GM19238 (cell line): ENCODE measurements around the gene TRPV6.

Experiments
- DNase-seq: peaks from one replicate; pipeline ENCODE4 v3.0.0; 2011; ENCODE audit warnings: low spot score; ENCODE audit not compliant: insufficient read length

Gene TRPV6

GRCh38 chr7:142908921-142909890 is 23.7 kb upstream of the TRPV6 start:
- DNase-seq: no peak

GRCh38 chr7:142908290-142908689 is 22.7 kb upstream of the TRPV6 start:
- no peak for DNase-seq

GRCh38 chr7:142906643-142907042 is 21.1 kb upstream of the TRPV6 start:
- no peak for DNase-seq

GRCh38 chr7:142905759-142906158 is 20.2 kb upstream of the TRPV6 start:
- no peak for DNase-seq

GRCh38 chr7:142904128-142904527 is 18.6 kb upstream of the TRPV6 start:
- DNase-seq: no peak

GRCh38 chr7:142901426-142902259 is 16.1 kb upstream of the TRPV6 start:
- no peak for DNase-seq

- no peak for DNase-seq
Observed at GRCh38 chr7:142899661-142900060, 14.1 kb upstream of the TRPV6 start.

GRCh38 chr7:142898377-142899170 is 13.0 kb upstream of the TRPV6 start:
- DNase-seq: no peak

- no peak for DNase-seq
Observed at GRCh38 chr7:142897691-142898090, 12.1 kb upstream of the TRPV6 start.

- no peak for DNase-seq
Observed at GRCh38 chr7:142896741-142897379, 11.3 kb upstream of the TRPV6 start.

- no peak for DNase-seq
Observed at GRCh38 chr7:142896151-142896550, 10.6 kb upstream of the TRPV6 start.

- no peak for DNase-seq
Observed at GRCh38 chr7:142894985-142895593, 9.5 kb upstream of the TRPV6 start.

GRCh38 chr7:142894112-142894984 is 8.8 kb upstream of the TRPV6 start:
- DNase-seq: no peak

- no peak for DNase-seq
Observed at GRCh38 chr7:142892951-142893350, 7.4 kb upstream of the TRPV6 start.

- no peak for DNase-seq
Observed at GRCh38 chr7:142891490-142892082, 6.0 kb upstream of the TRPV6 start.

GRCh38 chr7:142890874-142891485 is 5.4 kb upstream of the TRPV6 start:
- DNase-seq: no peak

- no peak for DNase-seq
Observed at GRCh38 chr7:142889816-142890215, 4.3 kb upstream of the TRPV6 start.

GRCh38 chr7:142887282-142888015 is 1.9 kb upstream of the TRPV6 start:
- DNase-seq: no peak
